Measurements from ENCODE around the gene NEK7.
A peak's percentile ranks its signal among the peaks of the same experiment; 100 is the strongest.

The NEK7 gene

DNA sequence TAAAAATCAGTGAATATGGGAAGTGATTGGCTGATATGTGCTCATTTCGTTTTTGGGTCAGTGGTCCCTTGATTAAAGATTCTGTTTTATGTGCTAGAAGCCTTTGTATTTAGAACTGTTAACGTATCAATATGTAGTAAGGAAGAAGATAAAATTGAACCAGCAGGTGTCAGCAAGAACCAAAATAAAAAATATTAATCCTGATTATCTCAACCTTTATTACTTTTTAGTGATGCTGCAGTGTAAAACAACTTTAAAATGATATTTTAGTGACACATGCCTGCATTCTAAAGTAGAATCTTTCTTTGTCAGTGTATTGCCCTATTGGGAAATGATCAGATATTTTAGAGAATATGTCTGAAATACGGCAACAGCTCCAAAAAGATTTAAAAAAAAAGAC, 49.5 kb downstream of the NEK7 start:
- no peak overlapping the region for H3K4ac ChIP-seq (ENCODE audit: low read depth in 1 of 2, low read length in 2 of 2)
- H3K9ac ChIP-seq (ENCODE audit: low read length) = peak overlapping the region; percentile 54
- no peak overlapping the region for H2AFZ ChIP-seq (ENCODE audit: low read depth, low read length)
- H4K8ac ChIP-seq (ENCODE audit: low read length) = no peak overlapping the region
- no peak overlapping the region for H3K4me3 ChIP-seq (ENCODE audit: insufficient read depth in 1 of 2, low read depth in 1 of 2, low read length in 2 of 2)
- WGBS = 90% methylated on average over 1 of the region's 3 CpGs
- no peak overlapping the region for H3K14ac ChIP-seq (ENCODE audit: low read length in 2 of 2)
- no peak overlapping the region for H4K91ac ChIP-seq (ENCODE audit: low read length)
- H2AK5ac ChIP-seq (ENCODE audit: low read length, severe bottlenecking) = no peak overlapping the region
- no peak overlapping the region for H2BK12ac ChIP-seq (ENCODE audit: low read length in 2 of 2)
- no peak overlapping the region for H2BK5ac ChIP-seq (ENCODE audit: low read depth, low read length, poor library complexity, severe bottlenecking)
- no peaks in the 10 kb centered on the region for H3K4me1 ChIP-seq (ENCODE audit: control insufficient read depth, insufficient read depth, low read depth, low read length)
- no peak overlapping the region for H3K27ac ChIP-seq (ENCODE audit: low read length, poor library complexity, severe bottlenecking)
- H3K18ac ChIP-seq (ENCODE audit: low read depth in 1 of 2, low read length in 2 of 2) = no peak overlapping the region
- no peaks in the 10 kb centered on the region for H3K27me3 ChIP-seq (ENCODE audit: control insufficient read depth in 1 of 2, insufficient read depth in 1 of 2, low read length in 2 of 2)
- no peak overlapping the region for H3K4me2 ChIP-seq (ENCODE audit: low read length, poor library complexity, severe bottlenecking)
- no peak for DNase-seq
- H2BK120ac ChIP-seq (ENCODE audit: low read depth, low read length) = no peak overlapping the region
- no peaks in the 10 kb centered on the region for H3K36me3 ChIP-seq (ENCODE audit: control insufficient read depth in 1 of 2, insufficient read depth in 2 of 2, low read depth in 1 of 2, low read length in 2 of 2)
- no peak overlapping the region for H2BK15ac ChIP-seq (ENCODE audit: low read depth, poor library complexity, severe bottlenecking)
- peaks cover 21% of the 10 kb centered on the region for H3K79me1 ChIP-seq (replicated peaks; ENCODE audit: low read length, poor library complexity, severe bottlenecking)
- no peak overlapping the region for H3K23ac ChIP-seq (ENCODE audit: low read length in 2 of 2)
- H3K9me3 ChIP-seq (ENCODE audit: control insufficient read depth, low read length) = no peaks in the 10 kb centered on the region

GRCh38 chr1:198211696-198212095, 54.9 kb downstream of the NEK7 start:
- Histone ChIP-seq H3K36me3 (ENCODE audit: control insufficient read depth in 1 of 2, insufficient read depth in 2 of 2, low read depth in 1 of 2, low read length in 2 of 2) (peaks cover 10 to 16% of the 10 kb centered on the region in 2 experiments), H4K91ac (ENCODE audit: low read length) (no peak overlapping the region), H2AK5ac (ENCODE audit: low read length, severe bottlenecking) (no peak overlapping the region), H3K9me3 (ENCODE audit: control insufficient read depth, low read length) (peaks cover 22% of the 10 kb centered on the region), H2BK5ac (ENCODE audit: low read depth, low read length, poor library complexity, severe bottlenecking) (no peak overlapping the region), H3K4me3 (ENCODE audit: insufficient read depth in 1 of 2, low read depth in 1 of 2, low read length in 2 of 2) (no peak overlapping the region), H2BK12ac (ENCODE audit: low read length in 2 of 2) (no peak overlapping the region), H3K23ac (ENCODE audit: low read length in 2 of 2) (no peak overlapping the region), H3K4ac (ENCODE audit: low read depth in 1 of 2, low read length in 2 of 2) (no peak overlapping the region), H2BK15ac (ENCODE audit: low read depth, poor library complexity, severe bottlenecking) (no peak overlapping the region), H2BK120ac (ENCODE audit: low read depth, low read length) (no peak overlapping the region), H3K27ac (ENCODE audit: low read length, poor library complexity, severe bottlenecking) (no peak overlapping the region), H3K79me1 (replicated peaks; ENCODE audit: low read length, poor library complexity, severe bottlenecking) (peaks cover 25% of the 10 kb centered on the region), H3K27me3 (ENCODE audit: control insufficient read depth in 1 of 2, insufficient read depth in 1 of 2, low read length in 2 of 2) (no peaks in the 10 kb centered on the region), H2AFZ (ENCODE audit: low read depth, low read length) (no peak overlapping the region), H3K9ac (ENCODE audit: low read length) (no peak overlapping the region), H3K4me1 (ENCODE audit: control insufficient read depth, insufficient read depth, low read depth, low read length) (peaks cover 4% of the 10 kb centered on the region), H4K8ac (ENCODE audit: low read length) (no peak overlapping the region), H3K4me2 (ENCODE audit: low read length, poor library complexity, severe bottlenecking) (no peak overlapping the region), H3K14ac (ENCODE audit: low read length in 2 of 2) (no peak overlapping the region), H3K18ac (ENCODE audit: low read depth in 1 of 2, low read length in 2 of 2) (no peak overlapping the region)
- no peak for DNase-seq
- 99% methylated on average over 11 of the region's 11 CpGs for WGBS

DNA sequence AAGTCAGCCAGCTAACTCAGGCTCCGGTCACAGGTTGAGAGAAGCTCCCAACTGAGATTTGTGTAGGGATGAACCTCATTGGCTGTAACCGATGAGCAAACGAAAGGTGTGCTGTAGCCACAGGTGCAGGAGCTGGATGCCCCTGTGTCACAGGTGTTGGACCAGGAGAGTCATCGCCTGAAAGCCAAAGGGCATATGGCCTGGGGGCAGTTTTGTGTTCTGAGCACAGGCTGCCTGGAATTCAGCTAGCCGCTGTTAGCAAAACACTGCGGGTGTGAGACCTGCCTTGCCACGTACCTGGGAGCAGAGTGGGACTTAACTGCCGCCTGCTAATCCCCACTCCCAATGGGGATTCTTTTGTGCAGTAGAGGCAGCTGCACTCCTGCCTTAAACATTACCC, 55.3 kb downstream of the NEK7 start:
- no peak overlapping the region for H3K9ac ChIP-seq (ENCODE audit: low read length)
- H3K27ac ChIP-seq (ENCODE audit: low read length, poor library complexity, severe bottlenecking) = no peak overlapping the region
- peaks cover 4% of the 10 kb centered on the region for H3K4me1 ChIP-seq (ENCODE audit: control insufficient read depth, insufficient read depth, low read depth, low read length)
- no peak overlapping the region for H2AK5ac ChIP-seq (ENCODE audit: low read length, severe bottlenecking)
- H3K27me3 ChIP-seq (ENCODE audit: control insufficient read depth in 1 of 2, insufficient read depth in 1 of 2, low read length in 2 of 2) = no peaks in the 10 kb centered on the region
- H2BK15ac ChIP-seq (ENCODE audit: low read depth, poor library complexity, severe bottlenecking) = no peak overlapping the region
- H3K4me2 ChIP-seq (ENCODE audit: low read length, poor library complexity, severe bottlenecking) = no peak overlapping the region
- H2AFZ ChIP-seq (ENCODE audit: low read depth, low read length) = no peak overlapping the region
- H3K36me3 ChIP-seq (ENCODE audit: control insufficient read depth in 1 of 2, insufficient read depth in 2 of 2, low read depth in 1 of 2, low read length in 2 of 2) = peaks cover 10 to 16% of the 10 kb centered on the region in 2 experiments
- H3K23ac ChIP-seq (ENCODE audit: low read length in 2 of 2) = no peak overlapping the region
- no peak overlapping the region for H2BK12ac ChIP-seq (ENCODE audit: low read length in 2 of 2)
- no peak overlapping the region for H2BK120ac ChIP-seq (ENCODE audit: low read depth, low read length)
- H4K91ac ChIP-seq (ENCODE audit: low read length) = peak overlapping the region; percentile 1
- no peak overlapping the region for H2BK5ac ChIP-seq (ENCODE audit: low read depth, low read length, poor library complexity, severe bottlenecking)
- H3K18ac ChIP-seq (ENCODE audit: low read depth in 1 of 2, low read length in 2 of 2) = peak overlapping the region in 1 of 2 experiments; percentile 5
- peaks cover 22% of the 10 kb centered on the region for H3K9me3 ChIP-seq (ENCODE audit: control insufficient read depth, low read length)
- WGBS = 99% methylated on average over 8 of the region's 8 CpGs
- peak overlapping the region in 1 of 2 experiments; percentile 53 for H3K4ac ChIP-seq (ENCODE audit: low read depth in 1 of 2, low read length in 2 of 2)
- peak overlapping the region in 1 of 2 experiments; percentile 31 for H3K14ac ChIP-seq (ENCODE audit: low read length in 2 of 2)
- peak overlapping the region; percentile 7 for H4K8ac ChIP-seq (ENCODE audit: low read length)
- H3K79me1 ChIP-seq (replicated peaks; ENCODE audit: low read length, poor library complexity, severe bottlenecking) = peaks cover 25% of the 10 kb centered on the region
- DNase-seq = no peak
- H3K4me3 ChIP-seq (ENCODE audit: insufficient read depth in 1 of 2, low read depth in 1 of 2, low read length in 2 of 2) = no peak overlapping the region

DNA sequence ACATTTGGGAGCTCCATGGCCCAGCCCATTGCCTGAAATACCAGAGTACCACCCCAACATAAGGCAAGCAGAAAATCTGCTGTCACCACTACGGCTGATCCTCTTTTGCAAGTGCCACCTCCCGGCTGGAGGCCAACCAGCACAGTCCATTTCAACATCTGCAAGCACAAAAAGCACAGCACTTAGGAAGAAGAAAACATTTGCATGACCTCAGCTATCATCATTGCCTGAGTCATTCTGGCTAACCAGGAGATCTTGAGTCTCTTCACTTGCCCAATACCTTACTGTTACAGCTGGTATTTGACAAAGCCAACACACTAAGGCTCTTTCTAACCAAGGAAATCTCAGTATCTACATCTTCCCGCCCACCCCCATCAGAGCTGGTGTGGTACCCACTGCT, 55.9 kb downstream of the NEK7 start:
- H3K79me1 ChIP-seq (replicated peaks; ENCODE audit: low read length, poor library complexity, severe bottlenecking) = peaks cover 25% of the 10 kb centered on the region
- no peak overlapping the region for H2BK15ac ChIP-seq (ENCODE audit: low read depth, poor library complexity, severe bottlenecking)
- peak; percentile 93 for DNase-seq
- peak overlapping the region; percentile 1 for H4K91ac ChIP-seq (ENCODE audit: low read length)
- H2BK5ac ChIP-seq (ENCODE audit: low read depth, low read length, poor library complexity, severe bottlenecking) = no peak overlapping the region
- peak overlapping the region; percentile 35 for H3K9ac ChIP-seq (ENCODE audit: low read length)
- no peak overlapping the region for H3K27ac ChIP-seq (ENCODE audit: low read length, poor library complexity, severe bottlenecking)
- 72% methylated on average over 3 of the region's 3 CpGs for WGBS
- H3K36me3 ChIP-seq (ENCODE audit: control insufficient read depth in 1 of 2, insufficient read depth in 2 of 2, low read depth in 1 of 2, low read length in 2 of 2) = peaks cover 10 to 16% of the 10 kb centered on the region in 2 experiments
- no peak overlapping the region for H3K23ac ChIP-seq (ENCODE audit: low read length in 2 of 2)
- H3K18ac ChIP-seq (ENCODE audit: low read depth in 1 of 2, low read length in 2 of 2) = peak overlapping the region in 1 of 2 experiments; percentile 72
- no peak overlapping the region for H3K4ac ChIP-seq (ENCODE audit: low read depth in 1 of 2, low read length in 2 of 2)
- peaks cover 4% of the 10 kb centered on the region for H3K4me1 ChIP-seq (ENCODE audit: control insufficient read depth, insufficient read depth, low read depth, low read length)
- H2AK5ac ChIP-seq (ENCODE audit: low read length, severe bottlenecking) = no peak overlapping the region
- H2BK12ac ChIP-seq (ENCODE audit: low read length in 2 of 2) = no peak overlapping the region
- peak overlapping the region in 1 of 2 experiments; percentile 31 for H3K4me3 ChIP-seq (ENCODE audit: insufficient read depth in 1 of 2, low read depth in 1 of 2, low read length in 2 of 2)
- no peak overlapping the region for H2AFZ ChIP-seq (ENCODE audit: low read depth, low read length)
- H3K14ac ChIP-seq (ENCODE audit: low read length in 2 of 2) = peak overlapping the region in 1 of 2 experiments; percentile 31
- no peaks in the 10 kb centered on the region for H3K27me3 ChIP-seq (ENCODE audit: control insufficient read depth in 1 of 2, insufficient read depth in 1 of 2, low read length in 2 of 2)
- H3K4me2 ChIP-seq (ENCODE audit: low read length, poor library complexity, severe bottlenecking) = no peak overlapping the region
- H4K8ac ChIP-seq (ENCODE audit: low read length) = no peak overlapping the region
- H3K9me3 ChIP-seq (ENCODE audit: control insufficient read depth, low read length) = peaks cover 22% of the 10 kb centered on the region
- no peak overlapping the region for H2BK120ac ChIP-seq (ENCODE audit: low read depth, low read length)
